ENCODE data around the gene NOTCH1.

Gene NOTCH1

GRCh38 chr9:136545965-136546696 is at the start of gene NOTCH1:
Gene NOTCH1 (minus strand): TSS chr9:136546048. CDS start chr9:136545786, 262 bp downstream.
- peak; percentile 89 for DNase-seq (ENCODE audit: extremely low read depth, low read depth)
- TF ChIP-seq CTCF (IDR thresholded peaks at IDR 0.05; ENCODE audit: low read depth, low read length), result no peak

GRCh38 chr9:136594492-136594891 is 48.6 kb upstream of the NOTCH1 start:
- DNase-seq (ENCODE audit: extremely low read depth, low read depth), result no peak
- TF ChIP-seq CTCF (IDR thresholded peaks at IDR 0.05; ENCODE audit: low read depth, low read length), result no peak

GRCh38 chr9:136593581-136593980 is 47.7 kb upstream of the NOTCH1 start:
- no peak for DNase-seq (ENCODE audit: extremely low read depth, low read depth)

DNA sequence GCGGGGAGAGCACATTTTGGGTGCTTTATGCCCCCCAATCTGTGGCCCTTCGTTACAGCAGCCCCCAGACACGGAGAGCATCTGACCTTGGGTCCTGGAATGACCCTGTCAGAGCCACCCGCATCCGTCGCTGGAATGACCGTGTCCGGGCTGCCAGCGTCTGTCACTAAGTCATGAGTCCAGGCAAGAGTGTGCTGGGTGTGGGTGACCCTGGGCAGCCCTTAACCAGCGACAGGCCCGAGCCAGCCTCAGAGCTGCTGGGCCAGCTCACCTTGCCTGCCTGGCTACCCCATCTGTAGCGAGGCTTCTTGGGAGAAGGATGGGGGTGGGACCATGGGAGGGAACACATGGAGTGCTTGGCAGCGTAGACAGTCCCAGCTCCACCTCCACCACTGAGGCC is 46.8 kb upstream of the NOTCH1 start:
- no peak for DNase-seq (ENCODE audit: extremely low read depth, low read depth)
- no peak for TF ChIP-seq CTCF (IDR thresholded peaks at IDR 0.05; ENCODE audit: low read depth, low read length)

More at GRCh38 chr9:136593581-136593980, 47.7 kb upstream of the NOTCH1 start:
- TF ChIP-seq CTCF (IDR thresholded peaks at IDR 0.05; ENCODE audit: low read depth, low read length), result no peak

GRCh38 chr9:136590821-136591752 is 45.2 kb upstream of the NOTCH1 start:
- no peak for DNase-seq (ENCODE audit: extremely low read depth, low read depth)
- no peak for TF ChIP-seq CTCF (IDR thresholded peaks at IDR 0.05; ENCODE audit: low read depth, low read length)

- DNase-seq (ENCODE audit: extremely low read depth, low read depth), result no peak
Measured at GRCh38 chr9:136589766-136590763, 44.2 kb upstream of the NOTCH1 start.

More at GRCh38 chr9:136589766-136590763, 44.2 kb upstream of the NOTCH1 start:
- no peak for TF ChIP-seq CTCF (IDR thresholded peaks at IDR 0.05; ENCODE audit: low read depth, low read length)

Measured in AG09319 (cell line).